GM21526 (cell line): ENCODE data around the gene CNEP1R1.
"Not testable (repeated sequence)": the region's sequence is repeated elsewhere in the genome, so short reads cannot be mapped to it uniquely, and the experiment has no call there.

Experiments used
- ATAC-seq: cut with Tn5 transposase; IDR thresholded peaks from one replicate; pipeline ENCODE4 v1.9.1; 2021; ENCODE audit warnings: moderate library complexity; ENCODE audit not compliant: unreplicated experiment, low FRiP score

CNEP1R1 gene

GRCh38 chr16:50024684-50025536 is at the start of gene CNEP1R1:
TSS of gene CNEP1R1 (plus strand) at chr16:50025225. CDS start at chr16:50025316, 91 bp downstream.
- peak; percentile 97 for ATAC-seq

GRCh38 chr16:49977427-49977826 is 47.6 kb upstream of the CNEP1R1 start:
- no peak for ATAC-seq

GRCh38 chr16:49978569-49979326 is 46.3 kb upstream of the CNEP1R1 start:
- no peak for ATAC-seq

GRCh38 chr16:49980166-49980565 is 44.9 kb upstream of the CNEP1R1 start:
- ATAC-seq, result no peak

- ATAC-seq, result no peak
Measured at GRCh38 chr16:49986351-49987124, 38.5 kb upstream of the CNEP1R1 start.

GRCh38 chr16:49987381-49987780 is 37.6 kb upstream of the CNEP1R1 start:
- ATAC-seq, result no peak

GRCh38 chr16:49992825-49993224 is 32.2 kb upstream of the CNEP1R1 start:
- no peak for ATAC-seq

GRCh38 chr16:49993579-49993978 is 31.4 kb upstream of the CNEP1R1 start:
- ATAC-seq, result no peak

- ATAC-seq, result no peak
Measured at GRCh38 chr16:49994006-49994405, 31.0 kb upstream of the CNEP1R1 start.

GRCh38 chr16:49995720-49996119 is 29.3 kb upstream of the CNEP1R1 start:
- no peak for ATAC-seq

GRCh38 chr16:49997721-49998251 is 27.2 kb upstream of the CNEP1R1 start:
- no peak for ATAC-seq

GRCh38 chr16:49998991-49999390 is 26.0 kb upstream of the CNEP1R1 start:
- no peak for ATAC-seq

- no peak for ATAC-seq
Measured at GRCh38 chr16:50001144-50001543, 23.9 kb upstream of the CNEP1R1 start.

GRCh38 chr16:50002190-50002589 is 22.8 kb upstream of the CNEP1R1 start:
- no peak for ATAC-seq

- no peak for ATAC-seq
Measured at GRCh38 chr16:50004239-50004638, 20.8 kb upstream of the CNEP1R1 start.

- ATAC-seq, result no peak
Measured at GRCh38 chr16:50006964-50007363, 18.1 kb upstream of the CNEP1R1 start.

GRCh38 chr16:50007744-50008143 is 17.3 kb upstream of the CNEP1R1 start:
- ATAC-seq, result no peak

GRCh38 chr16:50010212-50010611 is 14.8 kb upstream of the CNEP1R1 start:
- no peak for ATAC-seq

GRCh38 chr16:50011707-50012106 is 13.3 kb upstream of the CNEP1R1 start:
- peak; percentile 43 for ATAC-seq

- ATAC-seq, result peak; percentile 71
Measured at GRCh38 chr16:50012182-50012581, 12.8 kb upstream of the CNEP1R1 start.

GRCh38 chr16:50014211-50014610 is 10.8 kb upstream of the CNEP1R1 start:
- not testable (repeated sequence) for ATAC-seq
